Pancreas (tissue), 10 donors: Measurements from ENCODE around the gene PEMT. TPM values are rescaled to one million over a fixed set of nuclear protein-coding genes. Genes with fewer than 3 reads are reported as not detected.

Experiments
- ATAC-seq, 4 donors: fragments of 200-7000 bp; cut with Tn5 transposase; one replicate each; pipeline versions ENCODE4 v1.8.0 to v1.9.1; 2020; ENCODE audit warnings: mild to moderate bottlenecking in 4 of 4, moderate library complexity in 4 of 4
- DNase-seq, 6 donors: peaks; one replicate each; pipeline ENCODE4 v3.0.0-alpha.2; 2020
- FAIRE-seq: peaks from 2 replicates; lab custom pipeline; 2012; peaks lifted over from hg19 to GRCh38; lab: Jason Lieb, UNC
- H3K27ac ChIP-seq, 4 donors: fragments of 200-600 bp; sonication (generic); 1 replicate in 3 of 4; 2 replicates in 1 of 4; pipeline versions ENCODE4 v1.5.0 to v1.8.0; 2020
- H3K27me3 ChIP-seq, 4 donors: fragments of 200-600 bp; one replicate each; pipeline ENCODE4 v1.8.0; 2021
- H3K36me3 ChIP-seq, 3 donors: fragments of 200-600 bp; sonication (generic) in 1 of 3; one replicate each; pipeline versions ENCODE4 v1.5.0 to v1.8.0; 2020 to 2021
- H3K4me1 ChIP-seq, 3 donors: fragments of 200-600 bp; one replicate each; pipeline ENCODE4 v1.8.0; 2021
- H3K4me3 ChIP-seq, 4 donors: fragments of 200-600 bp; sonication (generic) in 2 of 4; one replicate each; pipeline versions ENCODE4 v1.5.0 to v1.8.0; 2020 to 2021
- H3K9me3 ChIP-seq, 4 donors: fragments of 200-600 bp; one replicate each; pipeline ENCODE4 v1.8.0; 2021
- WGBS, 2 donors: extraction: QIAGEN DNeasy Blood & Tissue Kit; methylation state at CpG; one replicate each; pipeline ENCODE4 v1.1.7; 2013; 5-methylcytosine and 5-hydroxymethylcytosine counted together
- intact Hi-C, 3 donors: fragments of 100-400 bp; cut with DNase I; formaldehyde crosslinking; loops; one replicate each; pipeline versions ENCODE4 v1.11.1 to v1.14.2; 2022
- polyA plus RNA-seq, 2 donors: library from polyadenylated mRNA; stranded (reverse); fragments of 200-250 nt; gene quantifications; one replicate each; pipeline ENCODE4 v1.2.3, GENCODE V29; 2013
- total RNA-seq, 6 donors: library from RNA; stranded (reverse); fragmentation: NEBNext Ultra II Directional in 4 of 6; extraction: Animal tissue kit (Norgen Biotek cat#: 25700) in 4 of 6; gene quantifications; one replicate each; pipeline versions ENCODE4 v1.2.1 to v1.2.4, GENCODE V29; 2021 to 2023
- TF ChIP-seq, protein P1 (sequence below), 4 donors: fragments of 200-600 bp; sonication (generic) in 3 of 4; IDR thresholded peaks; one replicate each; pipeline versions ENCODE4 v1.5.0 to v1.8.0; 2021; ENCODE audit warnings: antibody characterized with exemption in 4 of 4
- donor health status: healthy with polysubstance abuse.
- donor health status: DM: no; HTN: no; CAD: no; lungs with moderate emphysema.
- donor health status: DM: no; HTN: no; CAD: no.
- donor health status: control.
- donor health status: control.
- donor health status: Bipolar disorder and iron deficiency.
- donor health status: DM: yes; HTN: yes; CAD: no.
- donor health status: DM: no; HTN: no; CAD: no.
- donor health status: DM: no; HTN: no; CAD: no.
- donor health status: DM: yes; HTN: yes; CAD: no.

PEMT gene
- total and polyA plus RNA-seq, 8 donors = 14.8 to 109 (median 24.6) TPM

DNA sequence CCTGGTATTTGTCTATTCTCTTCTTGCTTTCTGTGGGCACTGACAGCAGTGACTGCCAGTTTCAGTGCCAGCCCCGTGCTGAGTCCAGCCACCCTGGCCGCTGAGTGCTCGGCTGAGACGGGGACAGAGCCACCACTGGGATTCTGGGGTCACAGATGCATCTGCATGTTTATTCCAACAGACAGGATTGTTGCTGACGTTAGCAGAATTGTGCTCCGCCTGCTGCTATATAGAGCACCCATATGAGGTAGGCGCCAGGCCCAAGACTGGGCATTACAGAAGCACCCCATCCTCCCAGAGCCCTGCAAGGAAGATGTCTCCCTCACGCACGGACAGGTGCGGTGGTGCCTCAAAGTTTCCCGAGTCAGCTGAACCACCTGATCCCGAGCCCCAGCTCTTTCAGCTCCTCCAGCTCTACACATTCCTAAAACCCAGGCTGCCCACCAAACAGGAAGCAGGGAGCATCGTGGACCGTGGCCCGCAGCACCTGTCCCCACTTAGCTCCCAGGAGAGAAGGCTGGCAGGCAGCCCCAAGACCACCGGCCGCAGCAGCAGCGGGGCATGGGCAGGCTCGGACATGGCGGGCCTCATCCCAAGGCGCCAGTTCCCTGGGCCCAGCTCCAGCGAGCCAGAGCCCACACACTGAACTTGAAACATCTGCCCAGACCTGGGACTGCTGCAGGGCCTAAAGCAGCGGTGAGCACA, 50.4 kb downstream of the PEMT start:
- Histone ChIP-seq H3K4me3 (no peak overlapping the region), H3K9me3 (no peaks in the 10 kb centered on the region), H3K4me1 (peaks cover 30 to 32% (median 31%) of the 10 kb centered on the region in 3 donors), H3K36me3 (no peaks in the 10 kb centered on the region), H3K27me3 (no peaks in the 10 kb centered on the region), H3K27ac (no peak overlapping the region)
- 88 to 91% methylated on average over 23 of the region's 23 CpGs for WGBS, 2 donors
- TF ChIP-seq, protein P1, sequence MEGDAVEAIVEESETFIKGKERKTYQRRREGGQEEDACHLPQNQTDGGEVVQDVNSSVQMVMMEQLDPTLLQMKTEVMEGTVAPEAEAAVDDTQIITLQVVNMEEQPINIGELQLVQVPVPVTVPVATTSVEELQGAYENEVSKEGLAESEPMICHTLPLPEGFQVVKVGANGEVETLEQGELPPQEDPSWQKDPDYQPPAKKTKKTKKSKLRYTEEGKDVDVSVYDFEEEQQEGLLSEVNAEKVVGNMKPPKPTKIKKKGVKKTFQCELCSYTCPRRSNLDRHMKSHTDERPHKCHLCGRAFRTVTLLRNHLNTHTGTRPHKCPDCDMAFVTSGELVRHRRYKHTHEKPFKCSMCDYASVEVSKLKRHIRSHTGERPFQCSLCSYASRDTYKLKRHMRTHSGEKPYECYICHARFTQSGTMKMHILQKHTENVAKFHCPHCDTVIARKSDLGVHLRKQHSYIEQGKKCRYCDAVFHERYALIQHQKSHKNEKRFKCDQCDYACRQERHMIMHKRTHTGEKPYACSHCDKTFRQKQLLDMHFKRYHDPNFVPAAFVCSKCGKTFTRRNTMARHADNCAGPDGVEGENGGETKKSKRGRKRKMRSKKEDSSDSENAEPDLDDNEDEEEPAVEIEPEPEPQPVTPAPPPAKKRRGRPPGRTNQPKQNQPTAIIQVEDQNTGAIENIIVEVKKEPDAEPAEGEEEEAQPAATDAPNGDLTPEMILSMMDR (IDR thresholded peaks at IDR 0.05) = no peak
- intact Hi-C loops = no loop called here
- FAIRE-seq (no peak), ATAC-seq (no peak), DNase-seq (peak in 1 of 6 donors; percentile 66)

DNA sequence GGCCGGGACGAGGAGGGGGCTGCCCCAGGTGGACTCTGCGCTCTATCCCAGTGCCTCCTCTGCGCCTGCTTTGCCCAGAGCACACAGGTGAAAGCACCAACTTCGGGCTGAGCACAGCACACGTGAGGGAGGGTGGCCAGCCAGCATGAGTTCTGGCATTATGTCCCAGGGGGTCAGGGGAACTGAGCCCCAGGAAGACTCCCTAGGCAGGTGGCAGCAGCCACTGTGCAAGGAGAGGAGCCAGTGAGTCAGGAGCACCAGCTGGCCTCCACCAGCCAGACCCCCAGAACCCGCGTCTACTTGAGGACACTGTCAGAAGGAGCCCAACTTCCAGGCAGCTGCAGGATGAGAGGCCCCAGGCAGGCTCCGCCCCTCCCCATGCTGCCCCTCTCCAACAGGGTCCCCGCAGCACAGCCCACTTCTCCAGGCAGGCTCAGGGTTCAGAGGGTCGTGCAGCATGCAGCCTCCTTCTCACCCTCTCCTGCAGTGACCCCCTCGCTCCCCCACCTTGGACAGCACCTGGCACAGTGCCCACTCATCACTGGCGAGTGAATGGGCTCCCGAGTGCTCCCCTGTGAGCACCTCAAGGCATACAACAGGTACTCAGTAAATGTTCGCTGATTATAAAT, 51.1 kb downstream of the PEMT start:
- peaks cover 36 to 38% (median 36%) of the 10 kb centered on the region in 3 donors for H3K4me1 ChIP-seq
- no peak for FAIRE-seq
- no peaks in the 10 kb centered on the region for H3K36me3 ChIP-seq
- H3K27me3 ChIP-seq = no peaks in the 10 kb centered on the region
- ATAC-seq = no peak
- H3K27ac ChIP-seq = no peak overlapping the region
- H3K9me3 ChIP-seq = no peaks in the 10 kb centered on the region
- TF ChIP-seq, protein P1 (IDR thresholded peaks at IDR 0.05) = no peak
- intact Hi-C loops = no loop called here
- no peak overlapping the region for H3K4me3 ChIP-seq
- peak in 1 of 6 donors; percentile 82 for DNase-seq
- 74 to 81% methylated on average over 13 to 15 of the region's 15 CpGs for WGBS, 2 donors

DNA sequence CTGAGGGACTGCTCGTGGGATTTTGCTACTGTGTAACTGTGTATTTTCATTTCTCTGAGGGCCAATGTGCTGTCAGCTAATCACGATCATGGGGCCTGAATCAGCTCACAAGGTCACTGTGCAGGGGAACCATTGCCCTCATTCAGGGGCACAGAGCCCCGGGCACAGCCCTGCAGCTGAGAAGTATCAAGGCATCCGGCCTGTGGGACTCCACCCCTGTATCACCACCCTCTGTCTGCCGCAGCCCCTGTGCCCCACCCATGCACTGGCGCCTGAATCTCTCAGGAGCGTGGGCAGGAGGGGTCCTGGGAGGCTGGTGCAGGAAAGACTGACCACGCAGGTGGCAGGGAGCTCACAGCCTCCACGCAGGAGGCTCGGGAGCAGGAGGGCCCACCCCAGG, 51.9 kb downstream of the PEMT start:
- no peak for ATAC-seq
- H3K27me3 ChIP-seq = no peaks in the 10 kb centered on the region
- DNase-seq = no peak
- H3K36me3 ChIP-seq = no peaks in the 10 kb centered on the region
- intact Hi-C loops = no loop called here
- peaks cover 36 to 39% (median 38%) of the 10 kb centered on the region in 3 donors for H3K4me1 ChIP-seq
- no peak for FAIRE-seq
- no peaks in the 10 kb centered on the region for H3K9me3 ChIP-seq
- 58 to 68% methylated on average over 10 of the region's 10 CpGs for WGBS, 2 donors
- H3K4me3 ChIP-seq = no peak overlapping the region
- peak overlapping the region in 1 of 4 donors; percentile 66 for H3K27ac ChIP-seq
- TF ChIP-seq, protein P1 (IDR thresholded peaks at IDR 0.05) = no peak

DNA sequence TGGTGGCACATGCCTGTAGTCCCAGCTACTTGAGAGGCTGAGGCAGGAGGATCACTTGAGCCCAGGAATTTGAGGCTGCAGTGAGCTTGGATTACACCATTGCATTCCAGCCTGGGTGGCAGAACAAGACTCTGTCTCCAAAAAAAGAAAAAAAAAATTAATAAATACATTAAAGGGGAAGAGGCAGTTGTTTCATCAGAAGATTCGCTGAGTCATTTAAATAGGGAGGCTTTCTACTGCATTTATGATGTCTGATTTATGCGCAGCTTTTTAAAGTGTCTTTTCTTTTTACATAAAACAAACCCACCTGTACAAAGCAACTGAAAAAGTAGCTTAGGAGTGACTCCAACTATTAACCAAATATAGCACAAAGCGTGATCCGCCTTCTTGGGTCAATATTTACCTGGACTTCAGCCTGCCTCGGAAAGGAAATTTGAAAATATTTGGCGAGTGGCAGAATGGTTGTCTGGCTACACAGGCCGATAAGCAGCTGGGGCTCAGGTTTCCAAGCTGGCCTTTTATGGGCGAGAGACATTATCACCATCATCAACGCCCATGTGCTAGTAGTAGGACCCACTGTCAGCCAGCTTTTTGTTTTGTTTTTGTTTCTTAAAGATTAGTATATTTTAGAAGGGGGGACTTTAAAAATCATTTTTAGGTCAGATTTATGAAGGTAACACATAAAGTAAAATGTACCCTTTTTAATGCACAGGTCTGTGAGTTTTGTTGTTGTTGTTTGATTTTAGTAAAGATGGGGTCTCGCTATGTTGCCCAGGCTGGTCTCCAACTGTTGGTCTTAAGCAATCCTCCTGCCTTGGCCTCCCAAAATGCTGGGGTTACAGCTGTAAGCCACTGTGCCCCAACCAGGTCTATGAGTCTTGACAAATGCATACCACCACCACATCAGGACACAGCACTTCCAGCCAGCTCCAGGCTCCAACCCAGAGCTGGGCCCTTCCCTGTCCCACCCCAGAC, 52.8 kb downstream of the PEMT start:
- intact Hi-C loops = no loop called here
- Histone ChIP-seq H3K9me3 (no peaks in the 10 kb centered on the region), H3K4me1 (peaks cover 36 to 39% (median 38%) of the 10 kb centered on the region in 3 donors), H3K4me3 (no peak overlapping the region), H3K36me3 (no peaks in the 10 kb centered on the region), H3K27me3 (no peaks in the 10 kb centered on the region), H3K27ac (peak overlapping the region; percentile 18 to 77 (median 64))
- TF ChIP-seq, protein P1 (IDR thresholded peaks at IDR 0.05) = no peak
- FAIRE-seq (peak; percentile 78), ATAC-seq (peak; percentile 79 to 85 (median 83)), DNase-seq (peak in 4 of 6 donors; percentile 43 to 87 (median 80))
- WGBS, 2 donors = 15 to 17% methylated on average over 10 of the region's 10 CpGs
